HCT116 (cell line): ENCODE results near the gene TPBG. TPM values are rescaled to one million over a fixed set of nuclear protein-coding genes. Genes with fewer than 3 reads are reported as not detected.

Source experiments
- ATAC-seq: fragments of 200-7000 bp; cut with Tn5 transposase; 2 replicates; pipeline ENCODE4 v1.9.1; 2020; ENCODE audit warnings: mild to moderate bottlenecking, moderate library complexity
- BruUV-seq: library from RNA; stranded (reverse); fragments of 400-500 nt; replicated peaks from 2 replicates; lab custom pipeline; 2021; lab: Mats Ljungman, UMichigan
- CTCF ChIA-PET: fragments of 300-600 bp; sonication (Branson Sonifier 250); formaldehyde crosslinking; loops from one replicate; lab custom pipeline; 2021; ENCODE audit warnings: antibody characterized with exemption; lab: Charles Lee
- POLR2A ChIA-PET: fragments of 300-600, 350-600 bp; sonication (Branson Sonifier 250); formaldehyde crosslinking; loops from one replicate; lab custom pipeline; 2021; ENCODE audit warnings: antibody characterized with exemption; lab: Charles Lee
- RAD21 ChIA-PET, 2 experiments: fragments of 300-600 bp; sonication (Branson Sonifier 250); formaldehyde crosslinking; loops; one replicate each; lab custom pipeline; 2023; ENCODE audit warnings: low total read pairs in 2 of 2; ENCODE audit not compliant: uncharacterized antibody in 2 of 2, unreplicated experiment in 2 of 2, low non-redundant PET in 1 of 2; lab: Charles Lee
- DNase-seq: peaks from one replicate; pipeline ENCODE4 v3.0.0-alpha.2; 2010; ENCODE audit warnings: low read depth, low spot score
- H2AFZ ChIP-seq: fragments of 200-600 bp; shearing (Covaris generic), sonication (generic); 2 replicates; pipeline ENCODE4 v1.6.1; 2017; ENCODE audit warnings: low read depth, mixed run types, mixed read lengths, antibody characterized with exemption, low read length; ENCODE audit not compliant: poor library complexity, severe bottlenecking
- H3K27ac ChIP-seq: 2 replicates; pipeline ENCODE4 v1.5.1; 2012; ENCODE audit warnings: low read depth, low read length
- H3K27me3 ChIP-seq: fragments of 200-600 bp; sonication (generic); 2 replicates; pipeline ENCODE4 v1.6.1; 2016; ENCODE audit warnings: mixed run types, low read length, mixed read lengths; ENCODE audit not compliant: insufficient read depth
- H3K36me3 ChIP-seq, 2 experiments: fragments of 200-500 bp in 1 of 2; fragments of 200-600 bp in 1 of 2; sonication (Bioruptor generic) in 1 of 2; sonication (generic) in 1 of 2; 2 replicates each; pipeline versions ENCODE4 v1.5.1 to v1.6.1; 2014 to 2016; ENCODE audit warnings: low read length in 2 of 2, inconsistent platforms in 1 of 2, mixed read lengths in 1 of 2, mixed run types in 1 of 2; ENCODE audit not compliant: insufficient read depth in 2 of 2, control insufficient read depth in 1 of 2
- H3K4me1 ChIP-seq, 2 experiments: fragments of 200-600 bp in 1 of 2; sonication (generic) in 1 of 2; 2 replicates each; pipeline versions ENCODE4 v1.5.1 to v1.6.1; 2012 to 2017; ENCODE audit warnings: low read length in 2 of 2, inconsistent platforms in 1 of 2, mild to moderate bottlenecking in 1 of 2, mixed read lengths in 1 of 2, mixed run types in 1 of 2, moderate library complexity in 1 of 2; ENCODE audit not compliant: insufficient read depth in 2 of 2, control insufficient read depth in 1 of 2
- H3K4me2 ChIP-seq: fragments of 200-600 bp; sonication (generic); 2 replicates; pipeline ENCODE4 v1.6.1; 2017; ENCODE audit warnings: mixed run types, low read length, mixed read lengths
- H3K4me3 ChIP-seq, 2 experiments: fragments of 200-600 bp in 1 of 2; sonication (generic) in 1 of 2; replicated peaks in 1 of 2; 2 replicates each; pipeline ENCODE4 v1.5.1; 2011 to 2016; ENCODE audit warnings: low read length in 2 of 2, control low read depth in 1 of 2, low read depth in 1 of 2, mild to moderate bottlenecking in 1 of 2, mixed read lengths in 1 of 2, mixed run types in 1 of 2
- H3K79me2 ChIP-seq: fragments of 200-600 bp; sonication (generic); 2 replicates; pipeline ENCODE4 v1.6.1; 2017; ENCODE audit warnings: mild to moderate bottlenecking, mixed run types, low read length, moderate library complexity, mixed read lengths; ENCODE audit not compliant: insufficient read depth
- H3K9ac ChIP-seq: fragments of 200-600 bp; sonication (generic); 2 replicates; pipeline ENCODE4 v1.6.1; 2016; ENCODE audit warnings: low read length, mixed read lengths
- H3K9me2 ChIP-seq: fragments of 200-600 bp; sonication (generic), shearing (Covaris generic); 2 replicates; pipeline ENCODE4 v1.6.1; 2017; ENCODE audit warnings: mixed run types, mild to moderate bottlenecking, moderate library complexity; ENCODE audit not compliant: insufficient read depth
- H3K9me3 ChIP-seq, 2 experiments: fragments of 200-500 bp in 1 of 2; fragments of 200-600 bp in 1 of 2; sonication (Bioruptor generic) in 1 of 2; sonication (generic) in 1 of 2; 2 replicates each; pipeline ENCODE4 v1.6.1; 2014 to 2017; ENCODE audit warnings: low read length in 2 of 2, mixed read lengths in 2 of 2, inconsistent platforms in 1 of 2, low read depth in 1 of 2, mild to moderate bottlenecking in 1 of 2, mixed run types in 1 of 2, moderate library complexity in 1 of 2; ENCODE audit not compliant: control insufficient read depth in 1 of 2, insufficient read depth in 1 of 2
- H4K20me1 ChIP-seq: fragments of 200-600 bp; sonication (generic), shearing (Covaris generic); 2 replicates; pipeline ENCODE4 v1.6.1; 2017; ENCODE audit warnings: mixed run types, mild to moderate bottlenecking, moderate library complexity; ENCODE audit not compliant: insufficient read depth
- CBX3 ChIP-seq: IDR thresholded peaks from 2 replicates; pipeline ENCODE4 v1.6.1; 2012; ENCODE audit warnings: low read depth
- EZH2 ChIP-seq: fragments of 200-600 bp; sonication (generic); IDR thresholded peaks from 2 replicates; pipeline ENCODE4 v1.6.1; 2017; ENCODE audit warnings: antibody characterized with exemption, mixed run types
- EZH2phosphoT487 ChIP-seq: fragments of 200-600 bp; IDR thresholded peaks from 2 replicates; pipeline ENCODE4 v1.6.1; 2018; ENCODE audit warnings: antibody characterized with exemption, borderline replicate concordance
- FOSL1 ChIP-seq: IDR thresholded peaks from 2 replicates; pipeline ENCODE4 v1.6.1; 2012; ENCODE audit warnings: low read depth
- POLR2A ChIP-seq: IDR thresholded peaks from 2 replicates; pipeline ENCODE4 v1.7.0; 2011; ENCODE audit warnings: borderline replicate concordance; ENCODE audit not compliant: insufficient read depth, insufficient read length; ENCODE audit errors: extremely low read depth
- POLR2AphosphoS5 ChIP-seq: IDR thresholded peaks from 2 replicates; pipeline ENCODE4 v1.6.1; 2011; ENCODE audit warnings: mild to moderate bottlenecking, low read depth, low read length, moderate library complexity
- RAD21 ChIP-seq: IDR thresholded peaks from 2 replicates; pipeline ENCODE4 v1.6.1; 2012; ENCODE audit warnings: low read depth, mild to moderate bottlenecking
- SIN3A ChIP-seq: IDR thresholded peaks from 2 replicates; pipeline ENCODE4 v1.6.1; 2012; ENCODE audit warnings: low read depth
- SRF ChIP-seq: IDR thresholded peaks from 2 replicates; pipeline ENCODE4 v1.6.1; 2012; ENCODE audit warnings: low read depth
- TCF7L2 ChIP-seq: IDR thresholded peaks from 2 replicates; pipeline ENCODE4 v1.7.0; 2011; ENCODE audit warnings: borderline replicate concordance, inconsistent platforms; ENCODE audit not compliant: insufficient read depth, insufficient read length; ENCODE audit errors: extremely low read depth
- YY1 ChIP-seq: IDR thresholded peaks from 2 replicates; pipeline ENCODE4 v1.6.1; 2011; ENCODE audit warnings: low read length, low read depth, moderate library complexity, mild to moderate bottlenecking; ENCODE audit not compliant: insufficient replicate concordance; ENCODE audit errors: extremely low read depth
- ZBTB33 ChIP-seq: IDR thresholded peaks from 2 replicates; pipeline ENCODE4 v1.6.1; 2011; ENCODE audit warnings: mild to moderate bottlenecking, low read length, moderate library complexity; ENCODE audit not compliant: insufficient replicate concordance; ENCODE audit errors: extremely low read depth
- intact Hi-C: fragments of 100-400 bp; cut with micrococcal nuclease; formaldehyde crosslinking; loops from 2 replicates; pipeline ENCODE4 v1.10.0; 2022
- total RNA-seq: library from RNA; stranded (reverse); gene quantifications from one replicate; pipeline ENCODE4 v1.2.1, GENCODE V29; 2021; ENCODE audit not compliant: unreplicated experiment
- TF ChIP-seq, protein P1 (sequence below): IDR thresholded peaks from 2 replicates; pipeline ENCODE4 v1.6.1; 2012; ENCODE audit warnings: low read depth
- TF ChIP-seq, protein P2 (sequence below): IDR thresholded peaks from 2 replicates; pipeline ENCODE4 v1.6.1; 2012
- TF ChIP-seq, protein P3 (sequence below): IDR thresholded peaks from 2 replicates; pipeline ENCODE4 v1.6.1; 2012

TPBG gene
- total RNA-seq, 1 experiment from 2014 or later = 28.4 TPM

DNA sequence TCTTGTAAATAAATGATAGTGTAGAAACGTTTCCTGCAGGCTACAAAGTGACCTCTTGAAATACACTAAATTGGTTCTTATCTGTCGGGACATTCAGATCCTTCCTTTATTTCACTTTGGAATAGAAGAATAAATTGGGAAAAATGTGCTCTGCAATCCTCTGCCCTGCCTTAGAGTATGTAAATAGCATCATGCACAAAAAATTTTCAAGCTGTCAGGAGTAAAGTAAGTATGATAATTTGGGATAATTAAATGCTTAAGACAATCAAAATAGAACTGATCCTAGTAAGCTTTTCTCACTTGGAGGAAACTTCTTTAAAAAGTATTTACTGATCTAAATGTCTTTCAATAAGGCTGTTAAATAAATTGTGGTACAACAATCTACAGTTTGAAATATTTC lies 3.1 kb upstream of the TPBG start:
- TF ChIP-seq SRF = no peak
- TF ChIP-seq POLR2AphosphoS5 = no peak
- no peak for TF ChIP-seq TCF7L2
- no peak for TF ChIP-seq EZH2phosphoT487
- TF ChIP-seq CBX3 = no peak
- no peak for TF ChIP-seq SIN3A
- POLR2A ChIA-PET = no interaction called here
- ATAC-seq = no peak

GRCh38 chr6:82361631-82362030 lies 2.0 kb upstream of the TPBG start:
- intact Hi-C loops = loop anchor here (5.0 kb wide), 1 partner anchor 696 kb away; no protein-coding TSS in a partner anchor
- Histone ChIP-seq H4K20me1 (no peaks in the 10 kb centered on the region), H3K27ac (no peak overlapping the region), H2AFZ (no peak overlapping the region), H3K27me3 (no peaks in the 10 kb centered on the region), H3K9me2 (no peaks in the 10 kb centered on the region), H3K79me2 (peaks cover 15% of the 10 kb centered on the region), H3K9ac (no peak overlapping the region), H3K36me3 (peaks cover 0 to 4% of the 10 kb centered on the region in 2 experiments; a peak in 1 of 4 replicates), H3K4me3 (no peak overlapping the region), H3K9me3 (no peaks in the 10 kb centered on the region), H3K4me1 (peaks cover 12 to 19% of the 10 kb centered on the region in 2 experiments; a peak in 3 of 4 replicates), H3K4me2 (no peak overlapping the region)
- DNase-seq (no peak), ATAC-seq (no peak)
- ChIA-PET POLR2A (no interaction called here), CTCF (no interaction called here), RAD21 (no interaction called here)
- BruUV-seq = no TSS peak
- TF ChIP-seq, protein P1, sequence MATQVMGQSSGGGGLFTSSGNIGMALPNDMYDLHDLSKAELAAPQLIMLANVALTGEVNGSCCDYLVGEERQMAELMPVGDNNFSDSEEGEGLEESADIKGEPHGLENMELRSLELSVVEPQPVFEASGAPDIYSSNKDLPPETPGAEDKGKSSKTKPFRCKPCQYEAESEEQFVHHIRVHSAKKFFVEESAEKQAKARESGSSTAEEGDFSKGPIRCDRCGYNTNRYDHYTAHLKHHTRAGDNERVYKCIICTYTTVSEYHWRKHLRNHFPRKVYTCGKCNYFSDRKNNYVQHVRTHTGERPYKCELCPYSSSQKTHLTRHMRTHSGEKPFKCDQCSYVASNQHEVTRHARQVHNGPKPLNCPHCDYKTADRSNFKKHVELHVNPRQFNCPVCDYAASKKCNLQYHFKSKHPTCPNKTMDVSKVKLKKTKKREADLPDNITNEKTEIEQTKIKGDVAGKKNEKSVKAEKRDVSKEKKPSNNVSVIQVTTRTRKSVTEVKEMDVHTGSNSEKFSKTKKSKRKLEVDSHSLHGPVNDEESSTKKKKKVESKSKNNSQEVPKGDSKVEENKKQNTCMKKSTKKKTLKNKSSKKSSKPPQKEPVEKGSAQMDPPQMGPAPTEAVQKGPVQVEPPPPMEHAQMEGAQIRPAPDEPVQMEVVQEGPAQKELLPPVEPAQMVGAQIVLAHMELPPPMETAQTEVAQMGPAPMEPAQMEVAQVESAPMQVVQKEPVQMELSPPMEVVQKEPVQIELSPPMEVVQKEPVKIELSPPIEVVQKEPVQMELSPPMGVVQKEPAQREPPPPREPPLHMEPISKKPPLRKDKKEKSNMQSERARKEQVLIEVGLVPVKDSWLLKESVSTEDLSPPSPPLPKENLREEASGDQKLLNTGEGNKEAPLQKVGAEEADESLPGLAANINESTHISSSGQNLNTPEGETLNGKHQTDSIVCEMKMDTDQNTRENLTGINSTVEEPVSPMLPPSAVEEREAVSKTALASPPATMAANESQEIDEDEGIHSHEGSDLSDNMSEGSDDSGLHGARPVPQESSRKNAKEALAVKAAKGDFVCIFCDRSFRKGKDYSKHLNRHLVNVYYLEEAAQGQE = no peak
- no peak for TF ChIP-seq TCF7L2
- no peak for TF ChIP-seq FOSL1
- TF ChIP-seq, protein P2, sequence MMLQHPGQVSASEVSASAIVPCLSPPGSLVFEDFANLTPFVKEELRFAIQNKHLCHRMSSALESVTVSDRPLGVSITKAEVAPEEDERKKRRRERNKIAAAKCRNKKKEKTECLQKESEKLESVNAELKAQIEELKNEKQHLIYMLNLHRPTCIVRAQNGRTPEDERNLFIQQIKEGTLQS = no peak
- no peak for TF ChIP-seq YY1
- no peak for TF ChIP-seq SIN3A
- TF ChIP-seq ZBTB33 = no peak
- TF ChIP-seq, protein P3, sequence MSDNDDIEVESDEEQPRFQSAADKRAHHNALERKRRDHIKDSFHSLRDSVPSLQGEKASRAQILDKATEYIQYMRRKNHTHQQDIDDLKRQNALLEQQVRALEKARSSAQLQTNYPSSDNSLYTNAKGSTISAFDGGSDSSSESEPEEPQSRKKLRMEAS = no peak
- no peak for TF ChIP-seq EZH2phosphoT487
- no peak for TF ChIP-seq POLR2A
- TF ChIP-seq EZH2 = no peak
- TF ChIP-seq RAD21 = no peak

More for the DNA sequence above, 3.1 kb upstream of the TPBG start:
- Histone ChIP-seq H3K4me3 (no peak overlapping the region), H3K4me1 (peaks cover 8 to 14% of the 10 kb centered on the region in 2 experiments; a peak in 3 of 4 replicates), H3K79me2 (peaks cover 4% of the 10 kb centered on the region), H3K4me2 (no peak overlapping the region), H4K20me1 (no peaks in the 10 kb centered on the region), H3K9me3 (no peaks in the 10 kb centered on the region), H3K27ac (no peak overlapping the region), H3K9ac (no peak overlapping the region), H3K36me3 (no peaks in the 10 kb centered on the region), H2AFZ (no peak overlapping the region), H3K9me2 (no peaks in the 10 kb centered on the region), H3K27me3 (no peaks in the 10 kb centered on the region)
- ChIA-PET CTCF (no interaction called here), RAD21 (no interaction called here)
- no peak for DNase-seq
- no TSS peak for BruUV-seq
- intact Hi-C loops = loop anchor here (5.0 kb wide), 1 partner anchor 697 kb away; no protein-coding TSS in a partner anchor
